Dendritic cell treated with granulocyte-macrophage colony-stimulating factor and Interleukin-4, amounts not matched to agents 40 ng/mL and 50 ng/mL, for 4 days (primary cell): ENCODE measurements around the gene GFOD2.
"Not testable (repeated sequence)": the region's sequence is repeated elsewhere in the genome, so short reads cannot be mapped to it uniquely, and the experiment has no call there.

Experiments used
- H3K27ac Mint-ChIP-seq: one replicate; pipeline ENCODE4 v1.8.0; 2022; ENCODE audit warnings: mild to moderate bottlenecking, mixed read lengths
- H3K27me3 Mint-ChIP-seq: one replicate; pipeline ENCODE4 v1.8.0; 2022; ENCODE audit warnings: mild to moderate bottlenecking, mixed read lengths
- H3K36me3 Mint-ChIP-seq: one replicate; pipeline ENCODE4 v1.8.0; 2022; ENCODE audit warnings: low read depth, mixed read lengths
- H3K4me1 Mint-ChIP-seq: one replicate; pipeline ENCODE4 v1.8.0; 2022; ENCODE audit warnings: low read depth, mixed read lengths
- H3K4me3 Mint-ChIP-seq: one replicate; pipeline ENCODE4 v1.8.0; 2022; ENCODE audit warnings: mild to moderate bottlenecking, moderate library complexity, mixed read lengths
- H3K9me3 Mint-ChIP-seq: one replicate; pipeline ENCODE4 v1.8.0; 2022; ENCODE audit warnings: mixed read lengths
- intact Hi-C: fragments of 100-400 bp; cut with micrococcal nuclease; formaldehyde crosslinking; loops from one replicate; pipeline ENCODE4 v1.15.0; 2022

GFOD2 gene

GRCh38 chr16:67707210-67707609, 11.9 kb downstream of the GFOD2 start:
- H3K4me3 Mint-ChIP-seq: no peak overlapping the region
- intact Hi-C loops: no loop called here
- H3K27me3 Mint-ChIP-seq: no peaks in the 10 kb centered on the region
- H3K27ac Mint-ChIP-seq: no peak overlapping the region
- peaks cover 11% of the 10 kb centered on the region for H3K4me1 Mint-ChIP-seq
- H3K9me3 Mint-ChIP-seq: no peaks in the 10 kb centered on the region
- no peaks in the 10 kb centered on the region for H3K36me3 Mint-ChIP-seq

- intact Hi-C loops: no loop called here
- Mint-ChIP-seq H3K27me3 (no peaks in the 10 kb centered on the region), H3K36me3 (peaks cover 7% of the 10 kb centered on the region), H3K4me1 (no peaks in the 10 kb centered on the region), H3K4me3 (no peak overlapping the region), H3K27ac (no peak overlapping the region), H3K9me3 (no peaks in the 10 kb centered on the region)
Observed at GRCh38 chr16:67704110-67704509, 15.0 kb downstream of the GFOD2 start.

GRCh38 chr16:67703626-67704025, 15.5 kb downstream of the GFOD2 start:
- no peaks in the 10 kb centered on the region for H3K9me3 Mint-ChIP-seq
- no peak overlapping the region for H3K27ac Mint-ChIP-seq
- intact Hi-C loops: no loop called here
- no peaks in the 10 kb centered on the region for H3K27me3 Mint-ChIP-seq
- no peak overlapping the region for H3K4me3 Mint-ChIP-seq
- H3K4me1 Mint-ChIP-seq: no peaks in the 10 kb centered on the region
- H3K36me3 Mint-ChIP-seq: peaks cover 12% of the 10 kb centered on the region

GRCh38 chr16:67702130-67702529, 17.0 kb downstream of the GFOD2 start:
- Mint-ChIP-seq H3K27ac (no peak overlapping the region), H3K4me1 (peaks cover 9% of the 10 kb centered on the region), H3K36me3 (peaks cover 24% of the 10 kb centered on the region), H3K4me3 (no peak overlapping the region), H3K9me3 (no peaks in the 10 kb centered on the region), H3K27me3 (no peaks in the 10 kb centered on the region)
- intact Hi-C loops: no loop called here

GRCh38 chr16:67701420-67701819, 17.7 kb downstream of the GFOD2 start:
- no peak overlapping the region for H3K4me3 Mint-ChIP-seq
- intact Hi-C loops: no loop called here
- H3K27ac Mint-ChIP-seq: no peak overlapping the region

GRCh38 chr16:67699265-67699664, 19.9 kb downstream of the GFOD2 start:
- intact Hi-C loops: no loop called here
- H3K36me3 Mint-ChIP-seq: peaks cover 24% of the 10 kb centered on the region
- no peaks in the 10 kb centered on the region for H3K9me3 Mint-ChIP-seq
- peaks cover 9% of the 10 kb centered on the region for H3K4me1 Mint-ChIP-seq
- no peak overlapping the region for H3K27ac Mint-ChIP-seq
- H3K4me3 Mint-ChIP-seq: no peak overlapping the region
- no peaks in the 10 kb centered on the region for H3K27me3 Mint-ChIP-seq

More at GRCh38 chr16:67701420-67701819, 17.7 kb downstream of the GFOD2 start:
- Mint-ChIP-seq H3K27me3 (no peaks in the 10 kb centered on the region), H3K4me1 (peaks cover 9% of the 10 kb centered on the region), H3K9me3 (no peaks in the 10 kb centered on the region), H3K36me3 (peaks cover 24% of the 10 kb centered on the region)

- Mint-ChIP-seq H3K4me3 (no peak overlapping the region), H3K9me3 (no peaks in the 10 kb centered on the region), H3K36me3 (peaks cover 24% of the 10 kb centered on the region), H3K4me1 (peaks cover 9% of the 10 kb centered on the region), H3K27ac (no peak overlapping the region), H3K27me3 (no peaks in the 10 kb centered on the region)
- intact Hi-C loops: no loop called here
Observed at GRCh38 chr16:67697422-67698185, 21.5 kb downstream of the GFOD2 start.

GRCh38 chr16:67694611-67695010, 24.5 kb downstream of the GFOD2 start:
- peaks cover 9% of the 10 kb centered on the region for H3K4me1 Mint-ChIP-seq
- H3K9me3 Mint-ChIP-seq: no peaks in the 10 kb centered on the region
- intact Hi-C loops: no loop called here
- peaks cover 34% of the 10 kb centered on the region for H3K36me3 Mint-ChIP-seq
- H3K4me3 Mint-ChIP-seq: no peak overlapping the region
- H3K27me3 Mint-ChIP-seq: no peaks in the 10 kb centered on the region
- no peak overlapping the region for H3K27ac Mint-ChIP-seq

GRCh38 chr16:67693517-67694285, 25.4 kb downstream of the GFOD2 start:
- H3K4me3 Mint-ChIP-seq, H3K27me3 Mint-ChIP-seq, H3K27ac Mint-ChIP-seq, H3K4me1 Mint-ChIP-seq, H3K9me3 Mint-ChIP-seq, intact Hi-C loops: not testable (repeated sequence)
- peaks cover 25% of the 10 kb centered on the region for H3K36me3 Mint-ChIP-seq

GRCh38 chr16:67685388-67686112, 33.6 kb downstream of the GFOD2 start:
- intact Hi-C loops: no loop called here
- Mint-ChIP-seq H3K27me3 (no peaks in the 10 kb centered on the region), H3K36me3 (peaks cover 52% of the 10 kb centered on the region), H3K4me3 (no peak overlapping the region), H3K4me1 (peaks cover 6% of the 10 kb centered on the region), H3K9me3 (no peaks in the 10 kb centered on the region), H3K27ac (no peak overlapping the region)

GRCh38 chr16:67683767-67684166, 35.3 kb downstream of the GFOD2 start:
- H3K4me3 Mint-ChIP-seq: no peak overlapping the region
- peaks cover 56% of the 10 kb centered on the region for H3K36me3 Mint-ChIP-seq
- H3K4me1 Mint-ChIP-seq: peaks cover 6% of the 10 kb centered on the region
- H3K27ac Mint-ChIP-seq: no peak overlapping the region
- no peaks in the 10 kb centered on the region for H3K9me3 Mint-ChIP-seq
- H3K27me3 Mint-ChIP-seq: no peaks in the 10 kb centered on the region
- intact Hi-C loops: no loop called here

GRCh38 chr16:67679935-67680897, 38.9 kb downstream of the GFOD2 start:
- Mint-ChIP-seq H3K4me3 (no peak overlapping the region), H3K27ac (no peak overlapping the region), H3K4me1 (peaks cover 7% of the 10 kb centered on the region), H3K9me3 (no peaks in the 10 kb centered on the region), H3K36me3 (peaks cover 63% of the 10 kb centered on the region), H3K27me3 (no peaks in the 10 kb centered on the region)
- intact Hi-C loops: loop anchor here (5.0 kb wide), 1 partner anchor 37 kb away; the partner anchor contains the start of gene GFOD2

- Mint-ChIP-seq H3K27ac (no peak overlapping the region), H3K4me1 (peaks cover 24% of the 10 kb centered on the region), H3K9me3 (no peaks in the 10 kb centered on the region), H3K36me3 (peaks cover 52% of the 10 kb centered on the region), H3K4me3 (no peak overlapping the region), H3K27me3 (no peaks in the 10 kb centered on the region)
- intact Hi-C loops: loop anchor here (5.0 kb wide), 1 partner anchor 39 kb away; the partner anchor contains the start of gene GFOD2
Observed at GRCh38 chr16:67678354-67679023, 40.6 kb downstream of the GFOD2 start.
